HG03469 (cell line): Measurements from ENCODE around the gene EIF4EBP3.

ENCODE experiments used
- ATAC-seq: cut with Tn5 transposase; IDR thresholded peaks from one replicate; pipeline ENCODE4 v1.9.1; 2021; ENCODE audit warnings: mild to moderate bottlenecking, moderate library complexity, moderate number of reproducible peaks; ENCODE audit not compliant: unreplicated experiment

The EIF4EBP3 gene

GRCh38 chr5:140556438-140556837 is 9.0 kb downstream of the EIF4EBP3 start:
- ATAC-seq, result no peak

GRCh38 chr5:140557136-140557805 is 9.8 kb downstream of the EIF4EBP3 start, which contains the start of gene SRA1:
Gene SRA1 (minus strand): TSS chr5:140557473. CDS start chr5:140557452, 21 bp downstream.
- peak; percentile 92 for ATAC-seq

- no peak for ATAC-seq
Observed at GRCh38 chr5:140557965-140558364, 10.5 kb downstream of the EIF4EBP3 start.

GRCh38 chr5:140558542-140558941 is 11.1 kb downstream of the EIF4EBP3 start:
- ATAC-seq, result no peak

- ATAC-seq, result no peak
Observed at GRCh38 chr5:140560227-140560626, 12.8 kb downstream of the EIF4EBP3 start.

- ATAC-seq, result no peak
Observed at GRCh38 chr5:140561753-140562523, 14.5 kb downstream of the EIF4EBP3 start.

GRCh38 chr5:140563596-140563995 is 16.1 kb downstream of the EIF4EBP3 start:
- ATAC-seq, result no peak

- ATAC-seq, result peak; percentile 78
Observed at GRCh38 chr5:140564196-140565023, 16.9 kb downstream of the EIF4EBP3 start, which contains the start of the genes APBB3 and SLC35A4. Gene APBB3 (minus strand): TSS chr5:140564598. CDS start chr5:140564245, 353 bp downstream. Gene SLC35A4 (plus strand): TSS chr5:140564828. CDS start chr5:140567170, 2,342 bp downstream.

GRCh38 chr5:140565024-140565779 is 17.7 kb downstream of the EIF4EBP3 start:
- no peak for ATAC-seq

GRCh38 chr5:140565780-140566095 is 18.3 kb downstream of the EIF4EBP3 start:
- ATAC-seq, result no peak

GRCh38 chr5:140566665-140567064 is 19.2 kb downstream of the EIF4EBP3 start:
- ATAC-seq, result no peak

- no peak for ATAC-seq
Observed at GRCh38 chr5:140567136-140567818, 19.8 kb downstream of the EIF4EBP3 start.

- ATAC-seq, result no peak
Observed at GRCh38 chr5:140567871-140568270, 20.4 kb downstream of the EIF4EBP3 start.

GRCh38 chr5:140568443-140569063 is 21.1 kb downstream of the EIF4EBP3 start:
- ATAC-seq, result no peak

- ATAC-seq, result no peak
Observed at GRCh38 chr5:140569197-140569596, 21.7 kb downstream of the EIF4EBP3 start.

GRCh38 chr5:140570058-140570457 is 22.6 kb downstream of the EIF4EBP3 start:
- no peak for ATAC-seq

- ATAC-seq, result no peak
Observed at GRCh38 chr5:140570488-140570887, 23.0 kb downstream of the EIF4EBP3 start.

GRCh38 chr5:140571105-140571504 is 23.6 kb downstream of the EIF4EBP3 start:
- ATAC-seq, result no peak

GRCh38 chr5:140573683-140574082 is 26.2 kb downstream of the EIF4EBP3 start:
- ATAC-seq, result no peak
